H9 (cell line): ENCODE measurements around the gene FARP1. TPM values are rescaled to one million over a fixed set of nuclear protein-coding genes. Genes with fewer than 3 reads are reported as not detected.

ENCODE experiments used
- DNase-seq: peaks from one replicate; pipeline ENCODE4 v3.0.0-alpha.2; 2017
- H2AFZ ChIP-seq: one replicate; pipeline ENCODE4 v1.6.1; 2013; ENCODE audit warnings: mild to moderate bottlenecking, low read length, control low read depth, moderate library complexity
- H2AK5ac ChIP-seq: 2 replicates; pipeline ENCODE4 v1.6.1; 2013; ENCODE audit warnings: low read length, control low read depth, mixed read lengths; ENCODE audit not compliant: insufficient read length
- H2BK120ac ChIP-seq: one replicate; pipeline ENCODE4 v1.6.1; 2013; ENCODE audit warnings: low read depth, mild to moderate bottlenecking, low read length, control low read depth, inconsistent platforms; ENCODE audit not compliant: poor library complexity, severe bottlenecking
- H2BK12ac ChIP-seq: 2 replicates; pipeline ENCODE4 v1.6.1; 2013; ENCODE audit warnings: low read length, control low read depth, mixed read lengths, low read depth; ENCODE audit not compliant: insufficient read length
- H2BK15ac ChIP-seq: 2 replicates; pipeline ENCODE4 v1.6.1; 2013; ENCODE audit warnings: low read depth, low read length, control low read depth
- H2BK20ac ChIP-seq: one replicate; pipeline ENCODE4 v1.6.1; 2013; ENCODE audit warnings: low read depth, mild to moderate bottlenecking, low read length, control low read depth, inconsistent platforms; ENCODE audit not compliant: poor library complexity, severe bottlenecking
- H2BK5ac ChIP-seq: 2 replicates; pipeline ENCODE4 v1.6.1; 2013; ENCODE audit warnings: low read length, control low read depth, mixed read lengths; ENCODE audit not compliant: insufficient read length
- H3K14ac ChIP-seq: 2 replicates; pipeline ENCODE4 v1.6.1; 2013; ENCODE audit warnings: low read length, control low read depth; ENCODE audit not compliant: insufficient read depth
- H3K18ac ChIP-seq: 2 replicates; pipeline ENCODE4 v1.6.1; 2013; ENCODE audit warnings: low read depth, mild to moderate bottlenecking, mixed read lengths, low read length, control low read depth; ENCODE audit not compliant: insufficient read length
- H3K23ac ChIP-seq: 2 replicates; pipeline ENCODE4 v1.6.1; 2013; ENCODE audit warnings: low read length, control low read depth, mixed read lengths, low read depth; ENCODE audit not compliant: insufficient read length
- H3K23me2 ChIP-seq: 2 replicates; pipeline ENCODE4 v1.6.1; 2013; ENCODE audit warnings: low read depth, mild to moderate bottlenecking, mixed read lengths, low read length, control low read depth; ENCODE audit not compliant: insufficient read length, poor library complexity, severe bottlenecking
- H3K27ac ChIP-seq: 2 replicates; pipeline ENCODE4 v1.5.1; 2013; ENCODE audit warnings: low read length, control low read depth, mixed read lengths, low read depth; ENCODE audit not compliant: insufficient read length
- H3K27me3 ChIP-seq: 2 replicates; pipeline ENCODE4 v1.6.1; 2013; ENCODE audit warnings: low read length, control low read depth, inconsistent platforms; ENCODE audit not compliant: insufficient read depth
- H3K4ac ChIP-seq: 2 replicates; pipeline ENCODE4 v1.6.1; 2013; ENCODE audit warnings: low read depth, mild to moderate bottlenecking, control low read depth, inconsistent platforms, low read length, moderate library complexity
- H3K4me1 ChIP-seq: 2 replicates; pipeline ENCODE4 v1.6.1; 2013; ENCODE audit warnings: low read length, control low read depth, inconsistent platforms; ENCODE audit not compliant: insufficient read depth
- H3K4me2 ChIP-seq: 2 replicates; pipeline ENCODE4 v1.6.1; 2013; ENCODE audit warnings: low read length, control low read depth, mixed read lengths; ENCODE audit not compliant: insufficient read length, insufficient read depth
- H3K56ac ChIP-seq: 2 replicates; pipeline ENCODE4 v1.6.1; 2013; ENCODE audit warnings: low read depth, mild to moderate bottlenecking, mixed read lengths, low read length, control low read depth; ENCODE audit not compliant: insufficient read length
- H3K79me1 ChIP-seq: 2 replicates; pipeline ENCODE4 v1.6.1; 2013; ENCODE audit warnings: low read depth, mild to moderate bottlenecking, moderate library complexity, low read length, control low read depth, inconsistent platforms; ENCODE audit not compliant: insufficient read depth, poor library complexity, severe bottlenecking
- H3K79me2 ChIP-seq: 2 replicates; pipeline ENCODE4 v1.6.1; 2013; ENCODE audit warnings: low read length, control low read depth, inconsistent platforms; ENCODE audit not compliant: insufficient read depth
- H3K9ac ChIP-seq: 2 replicates; pipeline ENCODE4 v1.6.1; 2013; ENCODE audit warnings: low read length, control low read depth, mixed read lengths; ENCODE audit not compliant: insufficient read length; ENCODE audit errors: extremely low read depth
- H3K9me3 ChIP-seq: one replicate; pipeline ENCODE4 v1.6.1; 2013; ENCODE audit warnings: low read depth, low read length, inconsistent platforms; ENCODE audit not compliant: control insufficient read depth
- H3T11ph ChIP-seq: one replicate; pipeline ENCODE4 v1.6.1; 2013; ENCODE audit warnings: mild to moderate bottlenecking, low read length, control low read depth, inconsistent platforms
- H4K20me1 ChIP-seq: one replicate; pipeline ENCODE4 v1.6.1; 2013; ENCODE audit not compliant: control insufficient read depth, insufficient read length, insufficient read depth
- H4K5ac ChIP-seq: 2 replicates; pipeline ENCODE4 v1.6.1; 2013; ENCODE audit warnings: low read depth, mild to moderate bottlenecking, mixed read lengths, low read length, control low read depth; ENCODE audit not compliant: insufficient read length
- H4K8ac ChIP-seq: replicated peaks from 2 replicates; pipeline ENCODE4 v1.6.1; 2013; ENCODE audit warnings: low read length, control low read depth, mixed read lengths, low read depth; ENCODE audit not compliant: insufficient read length
- H4K91ac ChIP-seq: 2 replicates; pipeline ENCODE4 v1.6.1; 2013; ENCODE audit warnings: low read depth, mild to moderate bottlenecking, moderate library complexity, mixed read lengths, low read length, control low read depth; ENCODE audit not compliant: insufficient read length
- H3K27ac Mint-ChIP-seq, 3 experiments: 2 replicates in 2 of 3; 3 replicates in 1 of 3; pipeline ENCODE4 v1.8.0; 2020 to 2021; ENCODE audit warnings: mixed read lengths in 3 of 3, mild to moderate bottlenecking in 1 of 3, moderate library complexity in 1 of 3
- H3K27me3 Mint-ChIP-seq: 2 replicates; pipeline ENCODE4 v1.8.0; 2021; ENCODE audit warnings: low read depth, mild to moderate bottlenecking, moderate library complexity, mixed read lengths
- H3K36me3 Mint-ChIP-seq, 3 experiments: 2 replicates in 2 of 3; 3 replicates in 1 of 3; pipeline ENCODE4 v1.8.0; 2020 to 2021; ENCODE audit warnings: low read depth in 3 of 3, mixed read lengths in 3 of 3; ENCODE audit not compliant: insufficient read depth in 1 of 3
- H3K4me1 Mint-ChIP-seq, 2 experiments: 2 replicates each; pipeline ENCODE4 v1.8.0; 2020; ENCODE audit warnings: mixed read lengths in 2 of 2
- H3K4me3 Mint-ChIP-seq, 2 experiments: 2 replicates in 1 of 2; 3 replicates in 1 of 2; pipeline ENCODE4 v1.8.0; 2020 to 2021; ENCODE audit warnings: mild to moderate bottlenecking in 2 of 2, mixed read lengths in 2 of 2, moderate library complexity in 1 of 2
- H3K9me3 Mint-ChIP-seq, 2 experiments: 2 replicates in 1 of 2; 3 replicates in 1 of 2; pipeline ENCODE4 v1.8.0; 2020; ENCODE audit warnings: mild to moderate bottlenecking in 2 of 2, mixed read lengths in 2 of 2, moderate library complexity in 1 of 2
- WGBS: extraction: QIAGEN DNeasy Blood & Tissue Kit; methylation state at CpG from one replicate; pipeline ENCODE4 v1.1.7; 2013; ENCODE audit warnings: missing lambda C conversion rate, low lambda C conversion rate, mixed read lengths; ENCODE audit not compliant: insufficient read length; ENCODE audit errors: extremely low coverage; 5-methylcytosine and 5-hydroxymethylcytosine counted together
- total RNA-seq: library from RNA; stranded (reverse); gene quantifications from 2 replicates; pipeline ENCODE4 v1.2.1, GENCODE V29; 2021
- TF ChIP-seq, protein P1 (sequence below): fragments of 200-600 bp; sonication (generic); conservative IDR thresholded peaks from 3 replicates; pipeline ENCODE4 v1.8.0; 2021; ENCODE audit warnings: antibody characterized with exemption, mild to moderate bottlenecking

The FARP1 gene
- total RNA-seq, 1 experiment from 2014 or later, result 95.9 TPM

GRCh38 chr13:98200211-98200878, 57.5 kb downstream of the FARP1 start:
- Histone ChIP-seq H3K27me3 (no peaks in the 10 kb centered on the region), H2AK5ac (peak overlapping the region; percentile 78), H2BK12ac (no peak overlapping the region), H3K4ac (no peak overlapping the region), H3K9ac (peak overlapping the region; percentile 55), H3T11ph (no peak overlapping the region), H3K56ac (no peak overlapping the region), H3K18ac (no peak overlapping the region), H3K23ac (no peak overlapping the region), H2AFZ (no peak overlapping the region), H3K9me3 (no peaks in the 10 kb centered on the region), H3K4me2 (peak overlapping the region; percentile 82), H4K20me1 (no peaks in the 10 kb centered on the region), H2BK120ac (no peak overlapping the region), H4K91ac (no peak overlapping the region), H3K27ac (peak overlapping the region; percentile 87), H3K14ac (no peak overlapping the region), H2BK15ac (no peak overlapping the region), H3K79me1 (peaks cover 3% of the 10 kb centered on the region), H3K23me2 (peaks cover 6% of the 10 kb centered on the region), H3K79me2 (peaks cover 5% of the 10 kb centered on the region; the same call in 1 of the 2 replicates), H4K8ac (no peak overlapping the region), H3K4me1 (peaks cover 9% of the 10 kb centered on the region), H4K5ac (no peak overlapping the region), H2BK20ac (no peak overlapping the region), H2BK5ac (no peak overlapping the region)
- peak overlapping the region; percentile 80 to 99 (median 97) for H3K27ac Mint-ChIP-seq
- H3K4me1 Mint-ChIP-seq, result peaks cover 45 to 51% of the 10 kb centered on the region in 2 experiments
- peak; percentile 82 for DNase-seq
- peak overlapping the region; percentile 52 to 69 for H3K4me3 Mint-ChIP-seq
- peaks cover 17 to 31% (median 20%) of the 10 kb centered on the region in 3 experiments for H3K36me3 Mint-ChIP-seq
- TF ChIP-seq, protein P1, sequence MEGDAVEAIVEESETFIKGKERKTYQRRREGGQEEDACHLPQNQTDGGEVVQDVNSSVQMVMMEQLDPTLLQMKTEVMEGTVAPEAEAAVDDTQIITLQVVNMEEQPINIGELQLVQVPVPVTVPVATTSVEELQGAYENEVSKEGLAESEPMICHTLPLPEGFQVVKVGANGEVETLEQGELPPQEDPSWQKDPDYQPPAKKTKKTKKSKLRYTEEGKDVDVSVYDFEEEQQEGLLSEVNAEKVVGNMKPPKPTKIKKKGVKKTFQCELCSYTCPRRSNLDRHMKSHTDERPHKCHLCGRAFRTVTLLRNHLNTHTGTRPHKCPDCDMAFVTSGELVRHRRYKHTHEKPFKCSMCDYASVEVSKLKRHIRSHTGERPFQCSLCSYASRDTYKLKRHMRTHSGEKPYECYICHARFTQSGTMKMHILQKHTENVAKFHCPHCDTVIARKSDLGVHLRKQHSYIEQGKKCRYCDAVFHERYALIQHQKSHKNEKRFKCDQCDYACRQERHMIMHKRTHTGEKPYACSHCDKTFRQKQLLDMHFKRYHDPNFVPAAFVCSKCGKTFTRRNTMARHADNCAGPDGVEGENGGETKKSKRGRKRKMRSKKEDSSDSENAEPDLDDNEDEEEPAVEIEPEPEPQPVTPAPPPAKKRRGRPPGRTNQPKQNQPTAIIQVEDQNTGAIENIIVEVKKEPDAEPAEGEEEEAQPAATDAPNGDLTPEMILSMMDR, result no peak
- no CpG with 5 or more reads among the region's 5 CpGs for WGBS
- no peaks in the 10 kb centered on the region; the same call in 1 of the 2 replicates for H3K27me3 Mint-ChIP-seq
- peaks cover 17 to 20% of the 10 kb centered on the region in 2 experiments for H3K9me3 Mint-ChIP-seq
